ENCODE results near the gene LAMA2. TPM values are rescaled to one million over a fixed set of nuclear protein-coding genes. Genes with fewer than 3 reads are reported as not detected.
"Not testable (repeated sequence)": the region's sequence is repeated elsewhere in the genome, so short reads cannot be mapped to it uniquely, and the experiment has no call there.

Gene LAMA2
- total RNA-seq, 1 experiment from 2014 or later = 0.02 TPM

- H3K9me3 ChIP-seq = no peaks in the 10 kb centered on the region
- intact Hi-C loops (cut with micrococcal nuclease; ENCODE audit: unreplicated experiment) = no loop called here
- no peaks in the 10 kb centered on the region for H3K4me1 ChIP-seq
- no peak overlapping the region for H3K4me3 ChIP-seq (ENCODE audit: low read depth, low read length)
- peaks cover 6% of the 10 kb centered on the region for H3K4me1 Mint-ChIP-seq (ENCODE audit: low read depth, unreplicated experiment)
- no peak overlapping the region for H3K27ac Mint-ChIP-seq (ENCODE audit: unreplicated experiment)
- H3K36me3 Mint-ChIP-seq (ENCODE audit: insufficient read depth, unreplicated experiment) = no peaks in the 10 kb centered on the region
- ChIA-PET CTCF (no interaction called here), POLR2A (no interaction called here)
- no peak overlapping the region for H3K4me3 Mint-ChIP-seq (ENCODE audit: unreplicated experiment)
- no peaks in the 10 kb centered on the region for H3K9me3 Mint-ChIP-seq (ENCODE audit: unreplicated experiment)
- H3K36me3 ChIP-seq (ENCODE audit: control insufficient read depth, insufficient read depth, low read length) = no peaks in the 10 kb centered on the region
- H3K27me3 ChIP-seq (replicated peaks; ENCODE audit: control insufficient read depth, insufficient read depth, low read length) = no peaks in the 10 kb centered on the region
- DNase-seq = no peak
- H3K27me3 Mint-ChIP-seq (ENCODE audit: insufficient read depth, unreplicated experiment) = no peaks in the 10 kb centered on the region
- no peak for TF ChIP-seq CTCF (IDR thresholded peaks at IDR 0.05; ENCODE audit: insufficient read depth in 1 of 2, low read depth in 1 of 2, low read length in 1 of 2, severe bottlenecking in 1 of 2, unreplicated experiment in 1 of 2)
- no TSS peak for BruUV-seq (replicated peaks)
These were observed 163.6 kb downstream of the LAMA2 start for GRCh38 chr6:129046526-129046925.

- H3K4me3 Mint-ChIP-seq (ENCODE audit: unreplicated experiment) = no peak overlapping the region
- Histone ChIP-seq H3K4me1 (no peaks in the 10 kb centered on the region), H3K9me3 (no peaks in the 10 kb centered on the region), H3K27me3 (replicated peaks; ENCODE audit: control insufficient read depth, insufficient read depth, low read length) (no peaks in the 10 kb centered on the region), H3K4me3 (ENCODE audit: low read depth, low read length) (no peak overlapping the region), H3K36me3 (ENCODE audit: control insufficient read depth, insufficient read depth, low read length) (no peaks in the 10 kb centered on the region)
- peaks cover 6% of the 10 kb centered on the region for H3K4me1 Mint-ChIP-seq (ENCODE audit: low read depth, unreplicated experiment)
- no peak overlapping the region for H3K27ac Mint-ChIP-seq (ENCODE audit: unreplicated experiment)
- no peak for TF ChIP-seq CTCF (IDR thresholded peaks at IDR 0.05; ENCODE audit: insufficient read depth in 1 of 2, low read depth in 1 of 2, low read length in 1 of 2, severe bottlenecking in 1 of 2, unreplicated experiment in 1 of 2)
- no peaks in the 10 kb centered on the region for H3K9me3 Mint-ChIP-seq (ENCODE audit: unreplicated experiment)
- H3K36me3 Mint-ChIP-seq (ENCODE audit: insufficient read depth, unreplicated experiment) = no peaks in the 10 kb centered on the region
- DNase-seq = no peak
- intact Hi-C loops (cut with micrococcal nuclease; ENCODE audit: unreplicated experiment) = no loop called here
- BruUV-seq (replicated peaks) = no TSS peak
- H3K27me3 Mint-ChIP-seq (ENCODE audit: insufficient read depth, unreplicated experiment) = no peaks in the 10 kb centered on the region
- ChIA-PET CTCF (no interaction called here), POLR2A (no interaction called here)
These were observed 164.9 kb downstream of the LAMA2 start for GRCh38 chr6:129047834-129048233.

- no peaks in the 10 kb centered on the region for H3K27me3 ChIP-seq (replicated peaks; ENCODE audit: control insufficient read depth, insufficient read depth, low read length)
- H3K36me3 ChIP-seq (ENCODE audit: control insufficient read depth, insufficient read depth, low read length) = no peaks in the 10 kb centered on the region
- intact Hi-C loops (cut with micrococcal nuclease; ENCODE audit: unreplicated experiment) = no loop called here
- H3K36me3 Mint-ChIP-seq (ENCODE audit: insufficient read depth, unreplicated experiment) = no peaks in the 10 kb centered on the region
- H3K27ac Mint-ChIP-seq (ENCODE audit: unreplicated experiment) = no peak overlapping the region
- no peak for DNase-seq
- no peak overlapping the region for H3K4me3 Mint-ChIP-seq (ENCODE audit: unreplicated experiment)
- no peak overlapping the region for H3K4me3 ChIP-seq (ENCODE audit: low read depth, low read length)
- peaks cover 6% of the 10 kb centered on the region for H3K4me1 Mint-ChIP-seq (ENCODE audit: low read depth, unreplicated experiment)
- ChIA-PET CTCF (no interaction called here), POLR2A (no interaction called here)
- peaks cover 3% of the 10 kb centered on the region for H3K27me3 Mint-ChIP-seq (ENCODE audit: insufficient read depth, unreplicated experiment)
- BruUV-seq (replicated peaks) = no TSS peak
- H3K9me3 Mint-ChIP-seq (ENCODE audit: unreplicated experiment) = no peaks in the 10 kb centered on the region
- H3K4me1 ChIP-seq = no peaks in the 10 kb centered on the region
- no peak for TF ChIP-seq CTCF (IDR thresholded peaks at IDR 0.05; ENCODE audit: insufficient read depth in 1 of 2, low read depth in 1 of 2, low read length in 1 of 2, severe bottlenecking in 1 of 2, unreplicated experiment in 1 of 2)
- no peaks in the 10 kb centered on the region for H3K9me3 ChIP-seq
These were observed 167.1 kb downstream of the LAMA2 start for GRCh38 chr6:129050086-129050485.

GRCh38 chr6:129053143-129053542 lies 170.2 kb downstream of the LAMA2 start:
- CTCF ChIA-PET; H3K9me3 ChIP-seq; BruUV-seq (replicated peaks); H3K9me3 Mint-ChIP-seq (ENCODE audit: unreplicated experiment); H3K4me3 Mint-ChIP-seq (ENCODE audit: unreplicated experiment); H3K27ac Mint-ChIP-seq (ENCODE audit: unreplicated experiment); H3K4me3 ChIP-seq (ENCODE audit: low read depth, low read length); H3K4me1 Mint-ChIP-seq (ENCODE audit: low read depth, unreplicated experiment); H3K27me3 ChIP-seq (replicated peaks; ENCODE audit: control insufficient read depth, insufficient read depth, low read length); DNase-seq; H3K4me1 ChIP-seq; H3K36me3 Mint-ChIP-seq (ENCODE audit: insufficient read depth, unreplicated experiment); H3K27me3 Mint-ChIP-seq (ENCODE audit: insufficient read depth, unreplicated experiment); H3K36me3 ChIP-seq (ENCODE audit: control insufficient read depth, insufficient read depth, low read length); intact Hi-C loops (cut with micrococcal nuclease; ENCODE audit: unreplicated experiment); POLR2A ChIA-PET: not testable (repeated sequence)
